IPS DF 19.7 (cell line): ENCODE results near the gene FAM107B.
A peak's percentile ranks its signal among the peaks of the same experiment; 100 is the strongest.

ENCODE experiments used
- DNase-seq: peaks from one replicate; pipeline ENCODE4 v3.0.0-alpha.2; 2013; ENCODE audit warnings: low read depth, low spot score

Gene FAM107B

GRCh38 chr10:14499601-14499904, 275.1 kb downstream of the FAM107B start:
- DNase-seq = no peak

DNA sequence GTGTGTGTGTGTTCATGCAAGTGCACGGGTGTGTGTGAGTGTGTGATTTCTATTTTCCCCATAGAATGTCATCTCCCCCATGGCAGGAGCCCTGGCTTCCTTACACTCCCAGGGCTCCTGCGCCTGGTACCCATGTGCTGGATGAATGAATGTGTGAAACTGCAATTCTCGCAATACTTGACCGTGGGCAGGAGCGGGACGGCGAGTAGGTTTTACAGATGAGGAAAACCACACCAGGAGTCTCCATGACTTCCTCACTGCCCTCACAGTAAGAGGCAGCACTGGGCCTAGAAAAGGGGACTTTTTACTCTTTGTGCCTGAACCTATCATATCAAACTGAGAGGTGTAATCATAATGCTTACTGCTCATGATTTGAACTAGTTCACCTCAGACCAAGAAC, 276.4 kb downstream of the FAM107B start:
- DNase-seq = no peak

DNA sequence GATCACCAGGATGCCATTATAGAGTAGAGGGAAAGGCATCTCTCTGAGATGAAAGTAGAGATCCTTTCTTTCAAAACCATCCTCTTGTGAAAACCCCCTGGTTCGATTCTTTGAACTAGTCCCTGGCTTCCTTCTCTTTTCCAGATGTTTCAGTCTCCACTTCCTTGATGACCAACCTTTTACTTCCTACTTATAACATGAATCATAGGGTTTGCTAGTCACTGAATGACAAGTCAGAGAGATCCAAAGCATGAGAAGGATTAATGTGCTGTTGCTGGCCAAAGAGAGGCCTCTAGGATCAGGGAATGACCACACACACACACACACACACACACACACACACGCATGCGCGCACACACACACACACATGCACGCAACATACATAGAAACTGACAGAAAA, 282.9 kb downstream of the FAM107B start:
- DNase-seq = no peak

GRCh38 chr10:14489522-14490177, 285.0 kb downstream of the FAM107B start:
- no peak for DNase-seq

GRCh38 chr10:14487488-14487883, 287.2 kb downstream of the FAM107B start:
- DNase-seq = no peak

- DNase-seq = no peak
These were observed 287.8 kb downstream of the FAM107B start for GRCh38 chr10:14486777-14487487.

- no peak for DNase-seq
These were observed 288.7 kb downstream of the FAM107B start for GRCh38 chr10:14485986-14486385.

DNA sequence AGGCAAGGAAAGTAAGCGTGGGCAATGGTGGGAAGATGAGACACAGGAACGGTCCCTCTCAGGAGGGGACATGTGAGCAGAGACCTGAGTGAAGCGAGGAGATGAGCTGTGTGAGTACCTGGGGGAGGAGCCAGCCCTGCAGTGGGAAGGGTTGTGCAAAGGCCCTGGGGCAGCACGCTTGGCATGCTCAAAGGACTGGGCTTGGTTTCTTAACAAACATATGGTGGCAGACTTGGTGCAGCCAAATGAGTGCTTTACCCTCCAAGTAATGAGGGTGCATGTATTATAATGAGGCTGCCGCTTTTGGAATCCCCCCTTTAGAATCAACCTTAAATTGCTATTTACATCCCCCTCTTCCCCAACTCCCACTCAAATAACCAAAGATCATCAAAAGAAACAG, 291.3 kb downstream of the FAM107B start:
- DNase-seq = no peak

- DNase-seq = no peak
These were observed 292.9 kb downstream of the FAM107B start for GRCh38 chr10:14481752-14482151.

DNA sequence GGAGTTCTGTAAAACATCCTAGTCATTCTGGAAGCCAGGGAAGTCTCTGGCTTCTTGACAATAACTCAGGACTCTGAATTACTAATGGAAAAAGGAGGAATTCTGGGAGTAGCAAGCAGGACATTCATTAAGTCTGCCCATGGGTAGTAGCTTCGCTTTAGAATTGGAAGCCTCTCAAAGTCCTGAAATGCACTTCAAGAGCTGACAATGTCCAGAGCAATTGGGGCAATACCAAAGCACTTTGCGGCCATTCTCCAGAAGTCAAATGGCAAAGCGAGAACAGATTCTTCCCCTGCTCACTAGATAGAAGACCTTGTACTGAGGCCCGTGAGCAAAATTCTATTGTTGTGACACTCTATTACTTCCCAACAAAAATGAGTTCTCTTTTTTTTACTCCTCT, 293.7 kb downstream of the FAM107B start:
- no peak for DNase-seq

DNA sequence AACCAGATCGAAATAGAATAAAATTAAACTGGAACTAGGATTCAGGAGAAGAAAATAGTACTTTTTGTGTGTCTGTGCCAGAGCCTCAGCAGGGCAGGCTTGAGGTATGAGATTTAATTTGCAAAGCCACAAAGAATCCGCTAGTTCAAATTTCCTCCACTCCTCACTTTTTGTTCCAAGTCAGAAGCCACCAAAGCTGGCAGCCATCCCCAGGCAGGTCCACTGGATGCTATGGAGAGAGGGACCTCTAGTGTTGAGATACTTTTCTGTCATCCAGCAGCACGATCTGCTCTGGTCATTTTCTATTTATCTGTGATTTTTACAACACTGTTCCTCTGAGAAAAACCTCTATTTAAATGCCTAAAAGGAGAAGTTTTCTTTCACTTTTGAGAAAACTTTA, 296.1 kb downstream of the FAM107B start:
- peak; percentile 48 for DNase-seq

- no peak for DNase-seq
These were observed 296.5 kb downstream of the FAM107B start for GRCh38 chr10:14478201-14478600.

DNA sequence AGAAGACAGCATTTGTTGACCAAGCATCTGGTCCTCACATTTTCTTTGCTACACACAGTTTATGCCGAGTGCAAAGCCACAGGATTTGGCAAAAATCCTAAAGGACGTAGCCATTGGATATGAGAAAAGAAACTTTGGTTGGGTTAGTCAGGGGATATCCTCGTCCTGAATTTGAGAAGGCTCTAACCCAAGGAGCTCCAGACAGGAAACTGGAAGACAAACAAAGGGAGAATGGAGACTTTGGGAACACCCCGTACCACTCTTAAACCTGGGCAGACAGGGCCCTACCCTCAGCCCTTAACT, 297.3 kb downstream of the FAM107B start:
- no peak for DNase-seq

DNA sequence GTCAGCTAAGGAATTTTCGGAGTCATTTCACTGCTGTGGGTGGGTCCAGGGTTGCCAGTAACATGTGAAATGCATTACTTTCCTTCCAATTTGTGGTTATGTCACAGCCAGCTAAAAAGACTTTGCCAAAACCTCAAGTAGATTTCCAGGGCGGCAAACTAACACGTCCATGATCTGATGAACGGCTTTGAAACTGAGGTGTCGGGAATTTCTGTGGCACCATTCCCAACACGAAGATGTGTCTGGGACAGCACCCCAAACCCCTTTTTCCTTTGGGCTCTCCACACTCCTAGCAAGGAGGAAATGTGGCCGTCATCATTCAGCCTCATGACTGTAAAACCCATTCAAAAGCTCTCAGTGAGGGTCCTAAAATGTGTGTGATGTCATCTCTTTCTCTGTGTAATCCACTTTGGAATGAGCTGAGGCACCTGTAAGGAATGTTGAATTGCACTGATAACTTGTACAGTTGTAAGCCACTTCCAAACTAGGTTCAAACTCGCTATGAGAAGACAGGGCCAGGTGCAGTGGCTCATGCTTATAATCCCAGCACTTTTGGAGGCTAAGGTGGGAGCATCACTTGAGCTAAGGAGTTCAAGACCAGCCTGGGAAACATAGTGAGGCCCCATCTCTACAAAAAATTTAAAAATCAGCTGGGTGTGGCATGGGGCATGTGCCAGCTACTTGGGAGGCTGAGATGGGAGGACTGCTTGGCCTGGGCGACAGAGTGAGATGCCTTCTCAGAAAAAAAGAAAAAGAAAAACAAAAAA, 297.9 kb downstream of the FAM107B start:
- DNase-seq = no peak

DNA sequence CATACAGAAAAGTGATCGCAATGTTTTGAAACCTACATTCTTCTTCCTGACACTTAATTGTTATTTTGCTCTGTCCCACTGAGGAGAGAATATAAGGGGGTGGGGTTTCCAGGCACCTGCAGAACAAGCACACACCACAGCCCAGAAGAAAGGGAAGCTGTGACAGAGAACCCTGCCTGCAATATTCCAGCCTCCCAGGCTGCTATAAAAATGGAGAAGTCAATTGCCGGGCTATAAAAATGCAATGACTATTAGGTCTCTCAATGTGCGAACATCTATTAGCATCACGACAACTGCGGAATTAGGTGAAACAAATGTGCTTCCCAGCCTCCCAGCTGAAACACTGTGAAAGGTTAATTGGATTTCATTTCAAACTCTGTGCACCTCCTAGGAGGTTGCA, 298.7 kb downstream of the FAM107B start:
- DNase-seq = no peak

- no peak for DNase-seq
These were observed 300.0 kb downstream of the FAM107B start for GRCh38 chr10:14474656-14475055.

DNA sequence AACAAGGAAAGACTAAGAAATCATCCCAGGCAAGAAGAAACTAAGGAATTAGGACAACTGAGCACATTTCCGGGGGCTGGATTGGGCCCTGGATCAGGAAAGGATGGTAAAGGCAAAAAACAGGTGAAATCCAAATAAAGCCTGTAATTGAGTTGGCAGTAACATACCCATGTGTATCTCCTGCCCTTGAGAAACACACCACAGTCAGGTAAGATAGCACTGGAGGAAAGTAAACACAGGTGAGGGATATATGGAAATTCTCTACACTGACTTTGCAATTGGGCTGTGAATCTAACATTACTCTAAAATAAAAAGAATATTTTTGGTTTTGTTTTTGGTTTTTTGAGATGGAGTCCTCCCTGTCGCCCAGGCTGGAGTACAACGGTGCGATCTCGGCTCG, 303.8 kb downstream of the FAM107B start:
- no peak for DNase-seq

GRCh38 chr10:14468726-14469125, 306.0 kb downstream of the FAM107B start:
- DNase-seq = no peak
